IPS-18c (cell line): Measurements from ENCODE around the gene UNC5C.
A peak's percentile ranks its signal among the peaks of the same experiment; 100 is the strongest.

Source experiments
- H3K4me3 ChIP-seq: 2 replicates; pipeline ENCODE4 v1.7.0; 2013; ENCODE audit warnings: low read depth, mild to moderate bottlenecking, low read length, moderate library complexity; ENCODE audit not compliant: insufficient read depth
- H3K9me3 ChIP-seq: one replicate; pipeline ENCODE4 v1.6.1; 2013; ENCODE audit warnings: mild to moderate bottlenecking, low read length, moderate library complexity; ENCODE audit not compliant: control insufficient read depth, insufficient read depth

Gene UNC5C

GRCh38 chr4:95549246-95550114 is 707 bp upstream of the UNC5C start:
- peaks cover 7% of the 10 kb centered on the region for H3K9me3 ChIP-seq
- H3K4me3 ChIP-seq = peak overlapping the region; percentile 83

- peak overlapping the region; percentile 56 for H3K4me3 ChIP-seq
These were observed 880 bp downstream of the UNC5C start for GRCh38 chr4:95547715-95548471.

GRCh38 chr4:95546866-95547714 is 1.7 kb downstream of the UNC5C start:
- H3K4me3 ChIP-seq = peak overlapping the region; percentile 56
- H3K9me3 ChIP-seq = peaks cover 7% of the 10 kb centered on the region

More at GRCh38 chr4:95547715-95548471, 880 bp downstream of the UNC5C start:
- peaks cover 7% of the 10 kb centered on the region for H3K9me3 ChIP-seq

GRCh38 chr4:95546221-95546620 is 2.6 kb downstream of the UNC5C start:
- H3K4me3 ChIP-seq = no peak overlapping the region
- H3K9me3 ChIP-seq = peaks cover 7% of the 10 kb centered on the region

- H3K4me3 ChIP-seq = no peak overlapping the region
- H3K9me3 ChIP-seq = peaks cover 7% of the 10 kb centered on the region
These were observed 3.2 kb downstream of the UNC5C start for GRCh38 chr4:95545546-95545945.

GRCh38 chr4:95544113-95545103 is 4.4 kb downstream of the UNC5C start:
- Histone ChIP-seq H3K9me3 (peaks cover 7% of the 10 kb centered on the region), H3K4me3 (no peak overlapping the region)

GRCh38 chr4:95541889-95542607 is 6.7 kb downstream of the UNC5C start:
- Histone ChIP-seq H3K9me3 (no peaks in the 10 kb centered on the region), H3K4me3 (no peak overlapping the region)

GRCh38 chr4:95541094-95541493 is 7.7 kb downstream of the UNC5C start:
- no peaks in the 10 kb centered on the region for H3K9me3 ChIP-seq

GRCh38 chr4:95540227-95540626 is 8.5 kb downstream of the UNC5C start:
- H3K4me3 ChIP-seq = no peak overlapping the region
- H3K9me3 ChIP-seq = no peaks in the 10 kb centered on the region

More at GRCh38 chr4:95541094-95541493, 7.7 kb downstream of the UNC5C start:
- H3K4me3 ChIP-seq = no peak overlapping the region

GRCh38 chr4:95539106-95539505 is 9.7 kb downstream of the UNC5C start:
- H3K9me3 ChIP-seq = no peaks in the 10 kb centered on the region
- no peak overlapping the region for H3K4me3 ChIP-seq

GRCh38 chr4:95537863-95538488 is 10.8 kb downstream of the UNC5C start:
- H3K4me3 ChIP-seq = no peak overlapping the region
- H3K9me3 ChIP-seq = no peaks in the 10 kb centered on the region

GRCh38 chr4:95537191-95537590 is 11.6 kb downstream of the UNC5C start:
- Histone ChIP-seq H3K9me3 (no peaks in the 10 kb centered on the region), H3K4me3 (no peak overlapping the region)

GRCh38 chr4:95536650-95537049 is 12.1 kb downstream of the UNC5C start:
- Histone ChIP-seq H3K4me3 (no peak overlapping the region), H3K9me3 (no peaks in the 10 kb centered on the region)

- Histone ChIP-seq H3K4me3 (no peak overlapping the region), H3K9me3 (no peaks in the 10 kb centered on the region)
These were observed 13.6 kb downstream of the UNC5C start for GRCh38 chr4:95535180-95535579.

- no peak overlapping the region for H3K4me3 ChIP-seq
These were observed 14.7 kb downstream of the UNC5C start for GRCh38 chr4:95534032-95534431.

More at GRCh38 chr4:95534032-95534431, 14.7 kb downstream of the UNC5C start:
- no peaks in the 10 kb centered on the region for H3K9me3 ChIP-seq
